ENCODE results near the gene GPC1.

Gene GPC1

DNA sequence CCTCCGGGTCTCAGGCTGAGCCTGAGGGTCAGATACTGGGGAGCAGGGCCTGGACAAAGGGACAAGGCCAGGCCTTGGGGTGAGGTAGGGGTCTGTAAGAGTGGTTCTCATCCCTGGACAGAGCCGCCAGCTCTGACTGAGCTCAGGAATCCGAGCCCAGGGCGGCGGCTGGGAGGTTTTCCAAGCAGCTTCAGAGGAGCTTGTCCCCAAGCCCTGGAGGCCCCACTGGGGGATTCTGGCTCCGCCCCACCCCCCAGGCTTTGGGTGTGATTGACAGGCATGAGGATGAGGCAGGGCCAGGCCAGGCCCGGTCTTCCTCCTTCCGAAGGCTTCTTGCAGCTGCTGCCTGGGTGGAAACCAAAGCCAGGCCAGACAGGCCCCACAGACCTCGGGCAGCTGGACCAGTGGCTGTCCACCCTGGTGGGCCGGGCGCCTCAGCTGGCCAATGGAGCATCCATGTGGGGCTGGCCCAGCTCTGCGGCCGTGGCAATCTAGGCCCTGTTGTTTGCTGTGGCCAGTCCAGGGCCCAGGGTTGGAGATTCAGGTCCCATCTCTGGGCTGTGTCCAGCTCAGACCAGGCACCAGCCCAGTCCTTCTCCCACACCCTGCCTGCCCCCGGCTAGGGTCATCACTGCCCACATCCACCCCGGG is 23.1 kb upstream of the GPC1 start:
- no peak for DNase-seq

DNA sequence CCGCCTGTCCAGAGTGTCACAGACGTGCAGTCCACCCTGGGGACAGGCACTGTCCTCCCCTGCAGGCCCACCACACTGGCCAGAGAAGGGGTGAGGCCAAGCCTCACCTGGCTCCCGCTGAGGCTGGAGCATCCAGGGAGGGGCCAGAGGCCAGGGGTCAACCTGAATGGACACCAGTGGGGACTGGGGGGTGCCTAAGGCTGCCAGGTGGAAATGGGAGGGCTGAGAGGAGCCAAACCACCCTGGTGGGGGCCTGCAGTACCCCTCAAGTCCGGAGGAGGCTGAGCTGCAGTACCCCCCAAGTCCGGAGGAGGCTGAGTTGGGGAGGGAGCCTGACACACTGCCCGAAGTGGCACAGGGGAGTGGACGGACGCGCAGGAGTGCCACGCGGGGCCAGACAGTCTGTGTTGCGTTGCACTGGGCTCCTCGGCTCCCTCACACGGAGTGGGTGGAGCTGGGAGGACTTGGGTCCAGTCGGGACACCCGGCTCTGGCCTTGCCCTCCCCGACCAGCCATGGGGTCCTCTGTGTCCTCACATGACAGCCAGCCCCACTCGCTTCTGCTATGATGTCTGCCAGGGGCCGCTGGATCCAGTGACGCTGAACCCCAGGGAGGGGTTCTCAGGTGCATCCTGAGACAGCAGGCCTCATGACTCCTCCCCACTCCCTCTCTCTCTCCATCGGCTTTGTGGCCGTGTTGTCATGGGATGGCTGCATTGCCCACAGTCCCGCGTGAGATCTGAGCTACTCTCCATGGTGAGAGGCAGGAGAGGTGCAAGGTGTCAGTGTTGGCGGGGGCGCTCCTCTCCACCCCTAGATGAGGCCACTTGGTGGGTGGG is 22.3 kb upstream of the GPC1 start:
- no peak for DNase-seq

GRCh38 chr2:240413813-240414429 is 21.5 kb upstream of the GPC1 start:
- no peak for DNase-seq

DNA sequence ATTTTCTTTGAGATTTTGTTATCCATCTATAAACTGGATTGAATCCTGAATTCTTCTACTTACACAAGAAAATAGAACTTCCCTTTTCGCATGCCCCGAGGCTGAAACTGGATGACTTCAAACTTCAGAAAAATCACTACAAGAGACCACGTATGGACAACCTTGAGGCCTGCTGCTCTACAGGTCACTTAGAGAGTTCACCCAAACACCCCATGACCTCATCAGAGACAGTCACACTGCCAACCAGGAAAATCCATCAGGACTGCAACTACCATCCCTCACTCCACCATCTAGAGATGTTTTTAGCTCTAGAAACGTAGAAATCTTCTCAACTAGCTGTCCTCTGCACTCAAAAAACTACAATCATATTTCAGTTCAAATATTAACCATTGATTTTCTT is 18.6 kb upstream of the GPC1 start:
- DNase-seq: no peak

DNA sequence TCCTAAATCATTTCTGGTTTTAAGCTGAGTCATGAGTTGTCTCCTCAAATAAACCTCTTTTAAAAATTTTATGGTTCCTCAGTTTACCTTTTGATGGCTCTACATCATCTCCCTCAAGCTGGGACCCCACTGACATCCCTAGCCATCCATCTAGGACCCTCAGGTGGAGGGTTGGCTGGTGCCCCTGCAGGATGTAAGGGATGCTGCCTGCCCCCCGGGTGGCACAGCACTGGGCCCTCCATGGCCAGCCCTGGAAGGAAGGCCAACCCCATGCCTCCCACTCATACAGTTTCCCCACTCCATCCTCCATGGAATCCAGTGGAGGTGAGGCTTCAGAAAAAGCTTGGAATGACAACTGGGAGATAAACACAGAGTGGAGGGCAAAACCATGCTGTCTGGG is 17.2 kb upstream of the GPC1 start:
- DNase-seq: no peak

- no peak for DNase-seq
Observed at GRCh38 chr2:240419271-240419670, 16.2 kb upstream of the GPC1 start.

DNA sequence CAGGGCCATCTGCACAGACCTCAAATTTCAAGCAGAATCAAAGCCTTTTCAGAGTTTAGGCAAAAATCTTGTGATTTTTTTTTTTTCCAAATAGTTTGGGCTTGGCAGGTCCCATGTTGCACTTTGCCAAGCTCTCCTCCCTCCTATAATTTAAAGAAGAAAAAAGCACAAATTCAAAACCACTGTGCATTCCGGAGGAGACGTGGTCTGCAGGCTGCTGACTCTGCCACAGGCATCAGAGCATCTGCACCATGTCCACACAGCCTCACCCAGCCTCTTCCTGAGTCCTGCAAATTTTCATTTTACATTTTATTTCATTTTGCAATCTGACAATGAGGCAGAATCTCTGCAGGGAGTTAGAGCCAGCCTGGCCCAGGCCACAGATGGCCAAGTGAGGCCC is 15.7 kb upstream of the GPC1 start:
- no peak for DNase-seq

DNA sequence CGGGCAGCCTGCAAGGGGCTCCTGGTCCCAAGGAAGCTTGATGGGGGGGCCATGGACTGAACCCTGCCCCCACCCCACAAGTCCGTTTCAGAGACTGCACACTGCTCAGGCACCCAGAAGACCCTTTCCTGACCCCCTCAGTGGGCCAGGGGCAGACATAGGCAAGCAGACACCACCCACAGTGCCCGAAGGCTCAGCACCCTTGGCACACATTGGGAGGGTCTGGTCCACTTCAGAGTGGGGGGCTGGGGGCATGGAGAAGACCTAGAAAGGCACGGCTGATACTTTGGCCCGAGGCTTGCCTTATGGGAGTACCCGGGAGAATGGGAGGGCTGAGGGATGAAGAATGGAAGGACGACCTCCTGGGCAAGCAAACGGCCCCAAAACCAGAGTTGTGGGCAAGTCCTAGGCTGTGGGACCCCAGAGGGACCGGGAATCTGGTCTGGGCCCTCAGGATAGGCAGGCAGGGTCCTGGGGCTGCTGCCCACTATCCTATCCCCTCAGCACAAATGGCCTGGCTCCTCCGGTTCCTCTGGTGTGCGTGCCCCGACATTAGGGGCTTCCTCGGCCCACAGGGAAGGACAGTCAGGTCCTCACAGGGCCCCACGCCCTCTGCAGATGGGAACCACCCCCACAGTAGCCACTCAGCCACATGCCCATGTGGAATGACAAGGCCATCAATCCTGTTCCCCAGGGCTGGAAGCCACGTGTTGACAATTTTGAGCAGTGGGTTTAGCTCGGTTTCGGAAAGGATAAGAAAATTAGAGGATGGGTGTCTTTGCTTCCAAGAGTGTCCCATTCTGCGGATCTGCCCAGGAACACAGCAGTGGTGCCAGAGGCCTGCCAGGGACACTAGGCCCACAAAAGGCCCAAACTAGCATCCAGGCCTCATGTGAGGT is 15.0 kb upstream of the GPC1 start:
- DNase-seq: no peak

DNA sequence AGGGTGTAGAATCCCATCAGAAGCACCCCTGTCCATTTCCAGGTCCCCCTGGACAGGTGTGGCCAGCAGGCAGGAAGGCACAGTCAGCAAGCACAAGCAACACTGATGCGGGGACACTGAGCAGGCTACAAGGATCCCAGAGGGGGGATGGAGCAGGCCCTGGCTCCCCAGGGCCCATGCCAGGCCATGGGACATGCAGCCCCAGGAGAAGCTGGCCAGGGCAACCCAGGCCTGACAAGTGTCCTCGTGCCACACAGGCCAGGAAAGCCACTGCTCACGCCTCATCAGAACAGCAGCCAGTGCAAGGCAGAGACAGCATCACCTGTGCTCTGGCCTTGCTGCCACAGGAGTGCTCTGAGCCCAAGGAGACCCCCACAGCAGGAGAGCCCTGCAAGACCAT is 14.1 kb upstream of the GPC1 start:
- DNase-seq: no peak

DNA sequence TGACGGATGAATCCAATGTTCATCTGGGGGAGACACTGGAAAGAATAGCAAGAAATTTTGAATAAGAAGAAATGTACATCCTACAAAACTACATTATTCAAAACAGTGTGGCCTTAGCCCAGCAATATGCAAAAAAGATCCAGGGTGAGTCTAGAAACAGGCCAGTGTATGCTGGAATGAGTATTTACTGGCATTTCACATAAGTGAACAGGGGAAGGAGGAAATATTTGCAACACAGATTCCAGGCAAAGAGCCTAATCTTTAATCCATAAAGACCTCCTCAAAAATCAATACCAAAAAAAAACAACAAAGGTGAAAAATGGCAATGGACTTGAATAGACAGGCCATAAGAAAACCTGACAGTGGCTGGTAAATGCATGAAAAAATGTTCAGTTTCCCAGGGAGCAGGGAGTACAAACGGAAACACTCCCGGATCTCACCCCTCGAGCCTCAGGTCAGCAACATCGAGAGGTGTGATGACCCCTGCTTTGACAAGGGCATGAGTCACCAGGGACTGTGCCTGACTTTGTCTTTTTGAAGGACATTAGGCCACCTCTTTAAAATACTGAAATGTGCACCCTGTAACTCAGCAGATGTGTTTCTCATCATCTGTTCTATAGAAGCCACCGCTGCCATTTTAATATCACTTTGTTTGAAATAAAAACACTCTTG is 12.7 kb upstream of the GPC1 start:
- DNase-seq: no peak

DNA sequence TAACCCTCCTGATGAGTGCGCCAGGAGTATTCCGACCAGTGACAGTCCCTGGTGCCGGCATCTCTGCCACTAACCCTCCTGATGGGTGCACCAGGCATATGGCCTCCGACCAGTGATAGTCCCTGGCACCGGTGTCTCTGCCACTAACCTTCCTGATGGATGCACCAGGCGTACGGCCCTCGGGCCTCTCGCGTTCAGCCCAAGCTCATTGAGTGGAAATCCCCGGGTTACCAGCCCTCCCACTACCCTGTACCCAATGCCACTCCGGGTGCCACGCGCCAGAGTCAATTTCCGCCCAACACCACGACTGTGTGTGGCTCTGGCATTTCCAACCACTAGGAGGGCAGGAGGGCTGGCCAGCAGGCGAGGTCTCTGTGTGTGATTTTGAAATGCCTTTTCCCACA is 11.7 kb upstream of the GPC1 start:
- DNase-seq: no peak

DNA sequence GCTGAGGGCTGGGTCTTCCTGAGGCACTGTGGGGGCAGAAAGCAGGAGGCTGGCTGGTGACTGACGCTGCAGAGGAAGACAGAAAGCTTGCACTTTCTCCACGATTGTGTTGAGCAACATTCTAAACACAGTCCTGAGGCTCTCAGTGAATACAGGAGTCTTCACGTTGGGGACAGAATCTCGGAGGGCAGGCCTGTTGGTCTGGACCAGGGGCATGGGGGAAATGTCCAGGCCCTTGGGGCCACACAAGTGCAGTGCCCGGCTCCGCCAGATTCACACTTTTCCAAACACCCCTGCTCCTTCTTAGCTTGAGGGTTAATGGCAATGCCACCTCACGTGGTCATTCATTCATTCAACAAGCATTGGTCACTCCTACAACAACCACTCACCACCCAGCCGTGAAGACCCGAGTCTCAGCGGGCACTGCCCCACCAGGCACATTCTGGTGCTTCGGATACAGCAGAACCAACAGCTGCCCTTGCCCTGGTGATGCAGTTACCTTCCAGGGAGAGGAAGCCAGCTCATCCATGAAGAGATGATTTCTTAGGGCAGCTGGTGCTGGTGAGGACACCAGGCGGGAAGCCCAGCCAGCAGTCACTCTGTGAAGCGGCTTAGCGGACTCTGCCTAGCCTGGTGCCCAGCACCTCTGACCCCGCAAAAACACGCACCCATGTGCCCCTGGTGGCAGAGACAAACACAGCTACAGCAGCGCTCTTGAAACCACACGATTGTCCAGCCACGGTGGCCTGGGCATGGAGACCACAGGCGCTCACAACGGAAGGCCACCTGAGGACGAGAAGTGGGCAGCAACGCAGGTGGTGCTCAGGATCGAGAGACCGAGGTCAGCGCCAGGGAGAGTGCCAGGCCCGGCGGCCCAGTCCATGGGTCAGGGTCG is 10.9 kb upstream of the GPC1 start:
- no peak for DNase-seq

GRCh38 chr2:240425236-240425615 is 10.2 kb upstream of the GPC1 start:
- DNase-seq: no peak

- DNase-seq: no peak
Observed at GRCh38 chr2:240425697-240426096, 9.8 kb upstream of the GPC1 start.

DNA sequence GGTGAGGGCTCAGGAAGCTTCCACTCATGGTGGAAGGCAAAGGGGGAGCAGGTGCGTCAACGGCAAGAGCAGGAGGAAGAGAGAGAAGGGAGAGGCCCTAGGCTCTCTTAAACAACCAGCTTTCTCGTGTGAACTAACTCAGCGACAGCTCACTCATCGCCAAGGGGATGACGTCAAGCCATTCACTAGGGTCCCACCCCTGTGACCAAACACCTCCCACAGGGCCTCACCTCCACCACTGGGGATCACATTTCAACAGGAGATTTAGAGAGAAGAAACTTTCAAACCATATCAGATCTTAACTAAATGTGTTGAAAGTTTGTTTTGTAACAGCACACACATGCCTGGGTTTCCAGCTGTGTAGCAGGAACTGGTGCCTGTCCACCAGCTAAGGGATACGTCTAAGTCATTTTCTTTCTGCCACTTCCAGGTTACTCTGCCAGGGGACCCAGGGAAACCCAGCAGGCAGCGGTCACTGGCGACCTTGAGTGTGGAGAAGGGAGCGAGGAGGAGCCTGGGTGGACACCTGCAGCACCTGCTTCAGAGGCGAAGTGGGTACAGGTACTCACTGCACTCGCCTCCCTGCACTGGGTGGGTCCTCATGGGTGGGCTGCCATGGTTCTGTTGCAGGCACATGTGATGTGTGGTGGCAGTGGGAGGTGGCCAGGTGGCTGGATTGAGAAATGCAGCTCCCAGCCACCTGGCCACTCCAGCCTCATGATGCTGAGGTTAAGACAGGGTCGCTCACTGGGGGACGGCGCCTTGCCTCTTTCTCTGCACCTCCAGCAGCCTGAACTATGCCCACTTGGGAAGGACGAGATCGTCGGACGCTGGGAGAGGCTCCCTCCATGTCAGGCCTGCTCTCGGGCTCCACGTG is 8.4 kb upstream of the GPC1 start:
- DNase-seq: no peak

- DNase-seq: no peak
Observed at GRCh38 chr2:240427729-240428128, 7.7 kb upstream of the GPC1 start.

GRCh38 chr2:240428245-240428644 is 7.2 kb upstream of the GPC1 start:
- DNase-seq: no peak

- DNase-seq: no peak
Observed at GRCh38 chr2:240429341-240429871, 6.1 kb upstream of the GPC1 start.

- DNase-seq: no peak
Observed at GRCh38 chr2:240429872-240430491, 5.5 kb upstream of the GPC1 start.
